Adipose tissue (tissue), 3 donors: ENCODE measurements around the gene SLC37A2. TPM values are rescaled to one million over a fixed set of nuclear protein-coding genes. Genes with fewer than 3 reads are reported as not detected.
"Not testable (repeated sequence)": the region's sequence is repeated elsewhere in the genome, so short reads cannot be mapped to it uniquely, and the experiment has no call there.

ENCODE experiments used
- H3K27ac ChIP-seq: one replicate; pipeline ENCODE4 v1.5.1; 2013; ENCODE audit warnings: low read depth, low read length
- WGBS, 3 donors: extraction: QIAGEN DNeasy Blood & Tissue Kit; methylation state at CpG; one replicate each; pipeline ENCODE4 v1.1.7; 2013; 5-methylcytosine and 5-hydroxymethylcytosine counted together
- polyA plus RNA-seq, 3 donors: library from polyadenylated mRNA; stranded (reverse); fragments of 200-250 nt; gene quantifications; one replicate each; pipeline ENCODE4 v1.2.3, GENCODE V29; 2013
- donor health status: healthy with polysubstance abuse.
- donor health status: Bipolar disorder and iron deficiency.
- donor health status: healthy.

SLC37A2 gene
- polyA plus RNA-seq, 3 donors, result 0.64 to 2.4 (median 1.8) TPM

GRCh38 chr11:125080531-125080911, 17.4 kb downstream of the SLC37A2 start:
- WGBS, 3 donors, result 84 to 86% (median 85%) methylated on average over 12 of the region's 12 CpGs
- H3K27ac ChIP-seq, result no peak overlapping the region

DNA sequence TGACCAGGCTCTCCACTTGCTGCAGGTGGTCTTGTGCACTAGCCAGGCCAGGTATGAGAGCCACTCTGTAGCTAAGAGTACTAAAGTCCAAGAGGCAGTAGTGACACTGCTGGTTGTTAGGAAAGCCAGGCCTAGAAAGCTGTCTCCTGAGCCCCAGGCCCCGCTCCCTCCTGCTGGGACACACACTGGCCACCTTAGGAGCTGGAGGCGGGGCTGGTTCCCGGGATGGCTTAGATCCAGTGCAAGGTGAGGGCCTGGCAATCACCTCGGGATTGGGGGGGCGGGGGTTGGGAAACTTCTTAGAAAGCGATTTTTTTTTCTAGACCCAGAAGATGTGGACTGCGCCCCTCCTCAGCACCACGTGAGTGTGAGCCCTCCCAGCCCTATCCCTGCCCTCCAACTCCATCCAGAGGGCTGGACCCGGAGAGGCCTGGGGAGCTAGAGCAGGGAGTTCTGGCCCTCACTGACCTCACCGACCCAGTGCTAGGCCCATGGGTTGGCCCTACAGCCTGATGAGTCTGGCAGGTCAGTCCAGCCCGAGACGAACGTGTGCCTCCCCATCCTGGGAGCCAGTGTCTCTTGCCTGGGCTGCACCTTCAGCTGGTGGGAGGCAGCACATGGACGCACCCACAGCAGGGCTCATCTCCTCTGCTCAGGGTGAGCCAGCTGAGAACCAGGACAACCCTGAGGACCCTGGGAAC, 18.1 kb downstream of the SLC37A2 start:
- WGBS, 3 donors, result 73 to 78% (median 74%) methylated on average over 13 to 14 of the region's 14 CpGs
- no peak overlapping the region for H3K27ac ChIP-seq

- 85 to 90% (median 87%) methylated on average over 5 of the region's 5 CpGs for WGBS, 3 donors
- H3K27ac ChIP-seq, result no peak overlapping the region
Measured at GRCh38 chr11:125082040-125082439, 18.9 kb downstream of the SLC37A2 start.

DNA sequence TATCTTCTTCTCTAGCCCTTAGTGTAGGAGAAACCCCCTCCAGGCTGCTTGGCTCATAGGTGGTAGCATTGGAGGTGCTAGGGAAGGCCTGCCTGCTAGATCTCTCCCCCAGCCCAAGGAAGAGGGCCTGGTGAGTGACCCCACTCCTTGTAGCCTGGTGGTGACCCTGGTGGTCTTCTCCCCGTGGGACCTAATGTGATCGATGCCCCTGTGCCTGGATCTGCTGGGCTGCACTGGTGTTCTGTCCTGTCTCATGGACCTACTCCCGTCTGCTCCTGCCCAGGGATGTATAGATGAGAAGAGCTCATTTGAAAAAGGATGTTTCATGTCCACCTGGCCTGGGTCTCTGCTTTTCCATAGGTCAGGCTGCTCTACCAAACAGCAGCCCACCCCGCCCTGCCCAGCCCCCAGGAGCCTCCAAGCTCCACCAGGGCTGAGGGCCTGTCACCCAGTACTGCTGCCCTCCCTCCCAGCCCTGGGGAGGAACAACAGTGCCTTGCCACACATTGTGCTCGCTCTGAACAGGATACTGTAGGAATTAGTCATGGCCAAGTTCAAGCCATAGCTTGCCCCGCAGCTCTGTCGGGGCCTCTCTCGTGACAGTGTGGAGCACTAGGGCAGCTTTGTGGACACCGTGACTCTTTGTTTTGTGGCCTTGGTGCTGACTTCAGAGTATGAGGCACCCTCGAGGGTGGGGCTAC, 19.7 kb downstream of the SLC37A2 start:
- no peak overlapping the region for H3K27ac ChIP-seq
- WGBS, 3 donors, result 65 to 83% (median 72%) methylated on average over 10 of the region's 10 CpGs

- 71 to 85% (median 77%) methylated on average over 10 to 11 of the region's 11 CpGs for WGBS, 3 donors
Measured at GRCh38 chr11:125083312-125084056, 20.4 kb downstream of the SLC37A2 start.

GRCh38 chr11:125084057-125084416, 20.9 kb downstream of the SLC37A2 start:
- no peak overlapping the region for H3K27ac ChIP-seq
- WGBS, 3 donors, result 93 to 96% (median 94%) methylated on average over 11 of the region's 11 CpGs

More at GRCh38 chr11:125083312-125084056, 20.4 kb downstream of the SLC37A2 start:
- no peak overlapping the region for H3K27ac ChIP-seq

- WGBS, 3 donors, result 74 to 92% (median 86%) methylated on average over 8 of the region's 8 CpGs
Measured at GRCh38 chr11:125084761-125085231, 21.7 kb downstream of the SLC37A2 start.

GRCh38 chr11:125085301-125086081, 22.4 kb downstream of the SLC37A2 start:
- whole genome bisulfite sequencing, 3 donors, result 76 to 86% (median 79%) methylated on average over 19 to 20 of the region's 20 CpGs

More at GRCh38 chr11:125084761-125085231, 21.7 kb downstream of the SLC37A2 start:
- no peak overlapping the region for H3K27ac ChIP-seq

DNA sequence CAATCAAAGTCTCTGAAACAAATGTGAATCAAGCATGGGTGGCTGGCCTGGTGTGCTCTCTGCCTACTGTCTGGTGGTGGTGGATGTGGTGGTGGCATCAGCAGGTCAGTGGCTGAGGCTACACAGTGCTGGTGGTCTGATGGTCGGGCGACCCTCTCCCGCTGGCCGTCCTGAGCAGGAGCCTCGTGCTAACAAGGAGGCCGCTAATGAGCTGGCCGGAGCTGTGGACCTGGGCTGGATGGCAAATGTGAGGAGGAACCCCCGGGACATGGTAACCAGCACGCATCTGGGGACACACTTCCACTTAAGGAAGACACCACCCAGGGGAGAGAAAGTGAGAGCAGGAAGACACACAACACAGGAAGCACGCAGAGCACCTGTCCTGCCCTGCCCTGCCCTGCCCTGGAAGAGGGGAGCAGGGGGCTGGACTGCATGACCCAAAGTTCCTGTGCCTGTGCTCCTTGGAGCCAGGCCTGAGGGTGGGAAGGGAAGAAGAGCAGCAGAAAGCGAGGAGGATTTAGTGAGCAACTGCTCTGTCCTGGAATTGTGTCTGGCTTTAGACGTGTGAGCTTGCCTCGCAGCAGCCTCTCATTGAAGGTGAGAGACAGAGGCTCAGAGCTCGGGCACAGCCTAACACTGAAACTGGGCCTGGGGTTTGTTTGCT, 23.7 kb downstream of the SLC37A2 start:
- no peak overlapping the region for H3K27ac ChIP-seq
- 79 to 86% (median 80%) methylated on average over 14 of the region's 14 CpGs for WGBS, 3 donors

More at GRCh38 chr11:125085301-125086081, 22.4 kb downstream of the SLC37A2 start:
- no peak overlapping the region for H3K27ac ChIP-seq

DNA sequence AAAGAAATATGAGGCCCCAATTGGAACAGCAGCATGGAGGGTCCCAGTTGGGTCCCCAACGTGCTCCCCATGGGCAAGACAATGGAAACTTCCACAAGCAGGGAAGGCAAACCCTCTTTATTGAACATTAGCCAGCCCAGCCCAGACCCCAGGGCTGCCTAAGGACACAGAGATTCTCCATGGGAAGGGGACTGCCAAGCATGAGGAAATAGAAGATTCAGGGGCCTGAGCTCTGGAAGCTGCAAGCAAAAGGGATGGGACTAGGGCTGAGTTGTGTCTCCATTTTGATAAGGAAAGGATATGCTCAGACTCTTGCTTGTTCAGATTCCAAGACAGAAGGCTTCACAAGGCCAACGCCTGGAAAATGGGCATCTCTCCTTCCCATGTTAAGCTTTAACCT, 25.0 kb downstream of the SLC37A2 start:
- 69 to 87% (median 82%) methylated on average over 2 of the region's 2 CpGs for WGBS, 3 donors
- H3K27ac ChIP-seq, result no peak overlapping the region

GRCh38 chr11:125088576-125089455, 25.7 kb downstream of the SLC37A2 start:
- 80 to 89% (median 84%) methylated on average over 17 to 20 of the region's 20 CpGs for WGBS, 3 donors
- no peak overlapping the region for H3K27ac ChIP-seq

- H3K27ac ChIP-seq, result not testable (repeated sequence)
- 87 to 94% (median 94%) methylated on average over 18 to 31 of the region's 31 CpGs for WGBS, 3 donors
Measured at GRCh38 chr11:125089481-125089880, 26.4 kb downstream of the SLC37A2 start.

DNA sequence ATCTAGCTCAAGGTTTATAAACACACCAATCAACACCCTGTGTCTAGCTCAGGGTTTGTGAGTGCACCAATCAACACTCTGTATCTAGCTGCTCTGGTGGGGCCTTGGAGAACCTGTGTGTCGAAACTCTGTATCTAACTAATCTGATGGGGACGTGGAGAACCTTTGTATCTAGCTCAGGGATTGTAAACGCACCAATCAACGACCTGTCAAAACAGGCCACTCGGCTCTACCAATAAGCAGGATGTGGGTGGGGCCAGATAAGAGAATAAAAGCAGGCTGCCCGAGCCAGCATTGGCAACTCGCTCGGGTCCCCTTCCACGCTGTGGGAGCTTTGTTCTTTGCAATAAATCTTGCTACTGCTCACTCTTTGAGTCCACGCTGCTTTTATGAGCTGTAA, 27.0 kb downstream of the SLC37A2 start:
- not testable (repeated sequence) for H3K27ac ChIP-seq
- 62 to 83% (median 73%) methylated on average over 10 of the region's 10 CpGs for WGBS, 3 donors

DNA sequence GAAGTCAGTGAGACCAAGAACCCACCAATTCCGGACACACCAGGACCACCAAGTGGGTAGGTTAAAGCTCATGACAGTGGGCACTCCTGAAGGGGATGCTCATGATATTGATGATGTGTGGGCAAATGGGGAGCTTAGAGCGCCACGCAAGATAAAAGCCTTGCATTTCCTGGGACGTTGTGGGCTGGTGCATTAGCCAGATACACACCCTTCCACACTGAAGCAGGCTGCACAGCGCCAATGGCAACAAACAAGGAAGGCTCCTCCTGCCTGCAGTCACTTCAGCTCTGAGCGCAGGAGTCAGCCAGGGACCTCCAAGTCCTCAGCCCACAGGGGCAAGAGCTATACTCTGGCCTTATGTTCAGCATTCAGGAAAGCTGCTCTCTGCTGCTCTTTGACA, 27.7 kb downstream of the SLC37A2 start:
- WGBS, 3 donors, result 81 to 86% (median 83%) methylated on average over 6 of the region's 6 CpGs
- H3K27ac ChIP-seq, result no peak overlapping the region

DNA sequence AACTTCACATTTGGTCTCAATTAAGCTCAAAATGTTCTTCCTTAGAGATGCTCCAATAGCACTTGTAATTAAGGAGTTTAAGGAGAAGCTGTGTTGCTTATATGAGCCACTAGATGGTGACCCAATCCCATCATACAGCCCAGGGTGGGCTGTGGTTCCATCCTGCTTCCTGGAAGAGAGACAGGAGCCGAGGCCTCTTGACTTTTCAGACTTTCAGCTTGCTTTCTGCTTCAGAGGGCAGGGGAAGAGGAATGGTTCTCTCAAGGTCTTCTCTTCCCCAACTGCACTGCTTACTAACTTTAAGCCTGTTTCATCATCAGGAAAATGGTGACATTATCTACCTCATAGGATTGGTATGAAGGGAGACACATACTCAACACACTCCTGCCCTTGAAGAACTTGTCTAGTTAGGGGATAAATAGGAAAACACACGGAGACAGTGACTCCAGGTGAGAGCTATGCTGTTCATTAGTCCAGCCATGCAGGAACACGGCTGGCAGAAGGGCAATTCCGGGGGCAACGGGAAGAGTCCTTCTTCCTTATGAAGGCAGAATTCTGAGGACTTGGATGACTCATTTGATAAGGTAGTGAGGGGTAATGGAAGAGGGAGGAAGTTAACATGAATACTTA, 28.3 kb downstream of the SLC37A2 start:
- H3K27ac ChIP-seq, result no peak overlapping the region
- WGBS, 3 donors, result 49 to 56% (median 53%) methylated on average over 5 of the region's 5 CpGs

GRCh38 chr11:125091877-125092664, 29.0 kb downstream of the SLC37A2 start:
- H3K27ac ChIP-seq, result no peak overlapping the region
- 83 to 87% (median 84%) methylated on average over 6 of the region's 6 CpGs for WGBS, 3 donors
